ENCODE measurements around the gene PMIS2.

DNA sequence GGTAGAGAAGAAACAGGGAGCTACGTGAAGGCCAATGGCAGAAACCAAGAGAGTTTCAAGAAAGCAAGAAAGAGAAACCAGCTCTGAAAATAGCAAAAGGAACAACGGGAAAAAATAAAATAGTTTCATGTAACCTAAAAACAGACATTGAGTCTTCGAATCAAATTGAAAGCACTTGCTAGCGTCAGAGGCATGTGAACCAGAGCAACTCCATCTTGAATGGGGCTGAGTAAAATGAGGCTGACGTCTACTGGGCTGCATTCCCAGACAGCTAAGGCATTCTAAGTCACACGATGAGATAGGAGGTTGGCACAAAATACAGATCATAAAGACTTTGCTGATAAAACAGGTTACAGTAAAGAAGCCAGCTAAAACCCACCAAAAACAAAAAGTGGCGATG is 7.3 kb upstream of the PMIS2 start:
- TF ChIP-seq, protein P1, sequence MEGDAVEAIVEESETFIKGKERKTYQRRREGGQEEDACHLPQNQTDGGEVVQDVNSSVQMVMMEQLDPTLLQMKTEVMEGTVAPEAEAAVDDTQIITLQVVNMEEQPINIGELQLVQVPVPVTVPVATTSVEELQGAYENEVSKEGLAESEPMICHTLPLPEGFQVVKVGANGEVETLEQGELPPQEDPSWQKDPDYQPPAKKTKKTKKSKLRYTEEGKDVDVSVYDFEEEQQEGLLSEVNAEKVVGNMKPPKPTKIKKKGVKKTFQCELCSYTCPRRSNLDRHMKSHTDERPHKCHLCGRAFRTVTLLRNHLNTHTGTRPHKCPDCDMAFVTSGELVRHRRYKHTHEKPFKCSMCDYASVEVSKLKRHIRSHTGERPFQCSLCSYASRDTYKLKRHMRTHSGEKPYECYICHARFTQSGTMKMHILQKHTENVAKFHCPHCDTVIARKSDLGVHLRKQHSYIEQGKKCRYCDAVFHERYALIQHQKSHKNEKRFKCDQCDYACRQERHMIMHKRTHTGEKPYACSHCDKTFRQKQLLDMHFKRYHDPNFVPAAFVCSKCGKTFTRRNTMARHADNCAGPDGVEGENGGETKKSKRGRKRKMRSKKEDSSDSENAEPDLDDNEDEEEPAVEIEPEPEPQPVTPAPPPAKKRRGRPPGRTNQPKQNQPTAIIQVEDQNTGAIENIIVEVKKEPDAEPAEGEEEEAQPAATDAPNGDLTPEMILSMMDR (IDR thresholded peaks at IDR 0.05) = no peak
- no peak for TF ChIP-seq POLR2A (IDR thresholded peaks at IDR 0.05)
